HG03378 (cell line): ENCODE data around the gene POPDC2.

Experiments
- ATAC-seq: cut with Tn5 transposase; IDR thresholded peaks from one replicate; pipeline ENCODE4 v1.9.1; 2021; ENCODE audit warnings: mild to moderate bottlenecking, moderate library complexity; ENCODE audit not compliant: unreplicated experiment

POPDC2 gene

GRCh38 chr3:119673875-119674274 is 13.5 kb upstream of the POPDC2 start:
- no peak for ATAC-seq

GRCh38 chr3:119672776-119673175 is 12.4 kb upstream of the POPDC2 start:
- ATAC-seq = no peak

- no peak for ATAC-seq
These were observed 9.6 kb upstream of the POPDC2 start for GRCh38 chr3:119669906-119670570.

GRCh38 chr3:119665954-119666559 is 5.7 kb upstream of the POPDC2 start:
- ATAC-seq = no peak

- no peak for ATAC-seq
These were observed 4.5 kb upstream of the POPDC2 start for GRCh38 chr3:119664850-119665379.

GRCh38 chr3:119664370-119664769 is 4.0 kb upstream of the POPDC2 start:
- ATAC-seq = no peak

- ATAC-seq = no peak
These were observed 3.5 kb upstream of the POPDC2 start for GRCh38 chr3:119663885-119664284.

DNA sequence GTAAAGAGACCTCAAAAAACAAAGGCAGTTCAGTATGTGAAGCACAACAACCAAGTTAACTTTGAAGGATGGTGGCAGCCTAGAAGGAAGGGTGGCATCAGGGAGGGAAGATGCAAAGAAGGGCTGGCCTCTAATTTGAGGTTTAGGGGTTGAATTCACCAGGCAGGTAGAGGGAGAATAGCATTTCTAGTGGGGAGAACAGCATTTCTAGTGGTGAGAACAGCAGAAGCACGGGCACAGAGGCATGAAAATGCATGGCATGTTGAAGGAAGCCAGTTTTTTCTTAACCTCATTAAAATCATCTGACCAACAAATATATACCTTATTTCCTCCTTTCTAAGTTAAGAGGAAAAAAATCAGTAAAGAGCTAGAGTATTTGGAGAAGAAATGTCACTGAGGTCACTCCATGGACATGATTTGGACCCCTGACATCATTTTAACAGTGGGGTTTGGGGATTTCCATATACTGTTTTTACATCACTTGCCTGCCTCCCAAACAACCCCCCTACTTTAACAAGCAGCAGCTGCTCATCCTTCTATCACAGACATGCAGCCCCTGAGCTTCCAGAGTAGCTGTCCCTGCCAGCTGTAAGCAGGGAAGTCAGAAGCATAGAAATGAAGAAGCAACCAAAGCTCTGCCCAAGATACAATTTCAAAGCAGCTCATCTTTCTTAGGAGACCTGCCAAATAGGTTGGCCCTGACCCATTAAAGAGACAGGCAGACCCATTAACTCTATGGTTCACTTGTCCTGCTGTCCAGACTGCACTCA is 2.4 kb upstream of the POPDC2 start:
- ATAC-seq = no peak

DNA sequence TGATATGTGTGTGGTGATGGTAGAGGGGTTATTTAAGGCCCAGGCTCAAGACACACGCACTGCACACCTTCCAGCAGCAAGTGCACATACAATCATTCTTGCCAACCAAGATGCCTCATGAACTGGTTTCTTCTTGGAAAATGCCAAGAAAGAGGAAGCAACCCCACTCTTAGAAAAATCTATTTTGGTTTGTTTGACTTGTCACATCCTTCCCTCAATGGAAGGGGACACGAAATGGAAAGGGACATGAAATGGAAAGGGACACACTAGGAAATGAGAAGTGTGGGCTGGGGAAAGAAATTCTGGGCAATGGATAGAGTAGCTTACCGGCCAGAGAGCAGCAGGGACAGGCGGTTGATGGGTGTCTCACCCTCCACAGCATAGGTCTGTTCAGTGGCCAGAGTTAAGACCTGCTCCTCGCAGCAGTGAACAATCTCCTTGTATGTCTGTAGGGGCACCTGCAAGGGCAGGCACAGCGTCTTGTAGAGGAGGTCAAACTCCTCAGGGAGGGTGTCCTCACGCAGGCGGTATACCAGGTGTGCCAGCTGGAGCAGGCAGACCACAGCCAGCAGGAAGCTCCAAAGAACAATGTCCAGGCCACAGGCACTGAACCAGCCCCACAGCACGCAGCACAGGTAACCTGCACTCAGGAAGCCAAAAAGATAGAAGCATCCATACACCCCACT is 640 bp downstream of the POPDC2 start:
- no peak for ATAC-seq

- ATAC-seq = no peak
These were observed 1.4 kb downstream of the POPDC2 start for GRCh38 chr3:119658994-119659393.

- no peak for ATAC-seq
These were observed 2.3 kb downstream of the POPDC2 start for GRCh38 chr3:119657887-119658702.

DNA sequence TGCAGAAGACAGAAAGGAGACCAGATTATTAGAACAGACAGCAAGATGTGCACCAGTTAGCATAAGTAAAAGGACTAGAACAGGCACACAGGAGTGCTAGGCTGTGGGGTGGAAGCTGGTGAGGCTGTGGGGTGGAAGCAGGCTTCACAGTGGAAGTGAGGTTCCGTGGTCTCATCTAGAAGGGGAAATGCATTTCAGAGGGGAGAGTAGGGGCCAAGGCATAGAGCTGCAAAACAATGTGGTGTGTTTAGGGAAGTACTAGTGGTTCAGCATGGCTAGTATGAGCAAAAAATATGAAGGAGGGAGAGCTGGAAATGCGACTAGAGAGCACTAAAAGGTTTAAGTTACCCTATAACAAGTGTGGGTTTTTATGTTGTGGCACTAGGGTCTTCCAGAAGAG is 6.5 kb downstream of the POPDC2 start:
- ATAC-seq = no peak

DNA sequence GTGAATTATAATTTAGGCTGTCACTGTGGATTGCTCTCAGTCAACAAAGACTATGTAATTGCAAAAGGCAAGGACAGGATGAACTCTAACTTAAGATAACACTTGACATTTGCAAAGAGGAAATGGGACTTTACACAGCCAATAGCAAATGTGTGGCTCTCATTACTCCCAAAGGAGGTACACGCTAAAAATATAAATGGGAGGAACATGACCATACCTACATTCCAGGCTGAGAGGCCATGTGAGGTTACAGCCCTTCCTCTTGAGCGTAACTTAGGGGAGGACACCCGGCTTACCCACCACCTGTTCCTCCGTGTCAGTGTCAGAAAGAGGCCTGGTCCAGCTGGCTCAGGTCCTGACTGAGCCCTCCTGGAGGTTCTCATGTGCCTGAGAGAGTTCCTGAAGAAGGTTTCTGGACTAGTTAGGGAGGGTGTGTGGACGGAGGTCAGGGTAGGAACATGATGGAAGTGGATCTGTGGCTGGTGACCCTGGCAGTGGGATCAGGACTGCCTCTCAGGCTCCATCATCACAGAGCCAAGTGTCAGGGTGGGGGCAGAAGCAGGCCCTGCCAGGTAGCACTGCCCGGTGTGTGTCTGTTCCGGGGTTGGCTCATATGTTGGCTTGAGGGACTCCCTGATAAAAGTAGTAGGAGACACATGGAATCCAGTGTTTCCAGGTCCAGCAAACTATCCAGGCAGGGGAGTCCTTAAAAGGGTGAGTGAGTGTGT is 7.9 kb downstream of the POPDC2 start:
- ATAC-seq = no peak

DNA sequence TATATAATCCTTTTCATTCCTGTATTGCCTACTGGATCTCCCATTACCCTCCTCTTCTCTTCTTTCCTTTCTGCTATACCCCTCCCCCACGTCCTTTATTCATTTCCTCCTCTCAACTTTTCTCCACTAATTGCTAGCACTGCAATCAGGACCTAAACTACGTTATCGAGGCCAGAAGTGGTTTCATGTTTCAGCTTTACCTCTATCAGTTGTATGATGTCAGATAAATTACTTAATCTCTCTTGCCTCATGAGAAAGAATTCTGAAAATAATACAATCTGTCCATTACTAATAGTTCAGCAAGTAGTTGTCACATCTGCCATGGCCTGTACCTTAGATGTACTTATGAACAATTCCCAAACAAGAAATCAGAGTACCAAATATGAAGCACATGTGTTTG is 10.6 kb downstream of the POPDC2 start:
- ATAC-seq = no peak

GRCh38 chr3:119647843-119648575 is 12.4 kb downstream of the POPDC2 start:
- ATAC-seq = no peak

DNA sequence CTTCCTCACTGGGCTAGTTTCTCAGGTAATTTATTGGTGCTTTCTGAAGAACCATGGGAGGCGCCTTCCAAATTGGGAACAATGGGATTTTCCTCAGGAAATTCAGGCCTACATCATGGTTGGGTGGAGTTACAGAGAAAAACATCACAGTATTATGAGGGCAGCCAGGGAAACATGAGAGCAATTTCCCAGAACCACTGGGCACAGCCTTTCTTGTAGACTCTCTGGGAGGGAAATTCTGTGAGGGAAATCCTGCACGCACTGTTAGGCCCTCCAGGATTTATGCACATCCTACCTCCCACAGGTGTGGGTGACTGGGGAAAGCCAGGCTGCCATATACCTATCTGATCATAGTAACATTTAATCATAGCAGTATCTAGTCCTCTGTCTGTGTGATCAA is 13.2 kb downstream of the POPDC2 start:
- no peak for ATAC-seq

DNA sequence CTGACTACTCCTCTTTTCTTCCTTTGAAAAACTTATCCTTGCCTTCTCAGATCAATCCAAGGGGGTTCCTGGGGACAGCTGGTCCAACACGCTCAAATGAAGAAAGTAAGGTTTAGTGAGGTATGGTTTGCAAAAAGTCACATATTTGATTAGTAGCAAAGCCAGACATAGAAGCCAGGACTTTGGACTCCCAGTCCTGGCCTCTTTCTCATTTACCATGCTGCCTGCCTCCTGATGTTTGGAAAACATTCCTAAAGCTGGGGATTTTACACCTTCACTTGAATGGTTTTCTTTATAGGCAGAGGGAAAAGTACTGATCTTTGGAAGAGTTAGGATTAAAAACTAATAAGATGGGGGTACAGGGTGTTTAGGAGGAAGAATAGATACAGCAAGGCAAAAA is 14.6 kb downstream of the POPDC2 start:
- ATAC-seq = no peak

- ATAC-seq = no peak
These were observed 15.9 kb downstream of the POPDC2 start for GRCh38 chr3:119644481-119644880.

DNA sequence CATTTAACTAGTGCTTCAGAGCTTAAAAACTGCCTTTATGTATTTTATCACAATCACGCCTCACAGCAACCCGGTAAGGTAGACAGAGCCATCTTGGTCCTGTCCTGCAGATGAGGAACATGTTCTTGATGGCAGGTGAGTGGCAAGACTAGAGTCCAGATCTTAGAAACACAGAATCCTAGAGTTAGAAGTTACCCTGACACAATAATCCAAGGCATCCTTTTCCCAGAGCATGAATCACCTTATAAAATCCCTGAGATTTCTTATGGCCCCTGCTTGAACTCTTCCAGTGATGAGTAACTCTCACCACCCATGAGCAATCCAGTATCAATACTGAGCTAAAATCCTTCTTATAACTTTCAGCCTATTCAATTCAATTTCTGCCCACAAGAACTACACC is 16.9 kb downstream of the POPDC2 start:
- ATAC-seq = no peak
